ENCODE results near the gene TMEM116. TPM values are rescaled to one million over a fixed set of nuclear protein-coding genes. Genes with fewer than 3 reads are reported as not detected.
A peak's percentile ranks its signal among the peaks of the same experiment; 100 is the strongest.
"Not testable (repeated sequence)": the region's sequence is repeated elsewhere in the genome, so short reads cannot be mapped to it uniquely, and the experiment has no call there.

Gene TMEM116
- total RNA-seq, 2 experiments from 2014 or later, result 10.1 to 10.5 TPM

GRCh38 chr12:111997300-111997699 lies 15.7 kb downstream of the TMEM116 start:
- Mint-ChIP-seq H3K27ac (no peak overlapping the region), H3K4me3 (no peak overlapping the region), H3K27me3 (no peaks in the 10 kb centered on the region), H3K9me3 (no peaks in the 10 kb centered on the region), H3K4me1 (peaks cover 70% of the 10 kb centered on the region), H3K36me3 (no peaks in the 10 kb centered on the region)
- no peak for DNase-seq

GRCh38 chr12:111995782-111996480 lies 17.0 kb downstream of the TMEM116 start:
- Mint-ChIP-seq H3K27ac (no peak overlapping the region), H3K4me1 (peaks cover 67% of the 10 kb centered on the region), H3K27me3 (no peaks in the 10 kb centered on the region), H3K4me3 (no peak overlapping the region), H3K9me3 (no peaks in the 10 kb centered on the region), H3K36me3 (no peaks in the 10 kb centered on the region)
- DNase-seq, result no peak

- H3K27me3 Mint-ChIP-seq, H3K36me3 Mint-ChIP-seq, DNase-seq, H3K9me3 Mint-ChIP-seq: not testable (repeated sequence)
- Mint-ChIP-seq H3K27ac (peak overlapping the region; percentile 81), H3K4me1 (peaks cover 56% of the 10 kb centered on the region), H3K4me3 (peak overlapping the region; percentile 80)
These were observed 18.5 kb downstream of the TMEM116 start for GRCh38 chr12:111994211-111995111.

GRCh38 chr12:111993292-111994150 lies 19.4 kb downstream of the TMEM116 start:
- no peaks in the 10 kb centered on the region for H3K27me3 Mint-ChIP-seq
- H3K36me3 Mint-ChIP-seq, result peaks cover 6% of the 10 kb centered on the region
- no peaks in the 10 kb centered on the region for H3K9me3 Mint-ChIP-seq
- peak overlapping the region; percentile 26 for H3K27ac Mint-ChIP-seq
- H3K4me3 Mint-ChIP-seq, result peak overlapping the region; percentile 80
- peak; percentile 37 for DNase-seq
- H3K4me1 Mint-ChIP-seq, result peaks cover 57% of the 10 kb centered on the region

GRCh38 chr12:111992464-111992863 lies 20.5 kb downstream of the TMEM116 start:
- no peaks in the 10 kb centered on the region for H3K27me3 Mint-ChIP-seq
- H3K9me3 Mint-ChIP-seq, result no peaks in the 10 kb centered on the region
- peaks cover 6% of the 10 kb centered on the region for H3K36me3 Mint-ChIP-seq
- H3K4me3 Mint-ChIP-seq, result peak overlapping the region; percentile 26
- H3K27ac Mint-ChIP-seq, result peak overlapping the region; percentile 76
- H3K4me1 Mint-ChIP-seq, result peaks cover 56% of the 10 kb centered on the region
- DNase-seq, result no peak

- Mint-ChIP-seq H3K4me1 (peaks cover 51% of the 10 kb centered on the region), H3K27ac (peak overlapping the region; percentile 76), H3K36me3 (peaks cover 6% of the 10 kb centered on the region), H3K27me3 (no peaks in the 10 kb centered on the region), H3K4me3 (peak overlapping the region; percentile 26), H3K9me3 (no peaks in the 10 kb centered on the region)
- no peak for DNase-seq
These were observed 21.0 kb downstream of the TMEM116 start for GRCh38 chr12:111991946-111992345.

- Mint-ChIP-seq H3K4me3 (peak overlapping the region; percentile 25), H3K9me3 (no peaks in the 10 kb centered on the region), H3K27me3 (no peaks in the 10 kb centered on the region), H3K36me3 (peaks cover 6% of the 10 kb centered on the region), H3K4me1 (peaks cover 49% of the 10 kb centered on the region), H3K27ac (peak overlapping the region; percentile 76)
- no peak for DNase-seq
These were observed 21.4 kb downstream of the TMEM116 start for GRCh38 chr12:111991535-111991934.

GRCh38 chr12:111984820-111985219 lies 28.1 kb downstream of the TMEM116 start:
- peaks cover 6% of the 10 kb centered on the region for H3K36me3 Mint-ChIP-seq
- peaks cover 3% of the 10 kb centered on the region for H3K4me1 Mint-ChIP-seq
- DNase-seq, result no peak
- no peaks in the 10 kb centered on the region for H3K9me3 Mint-ChIP-seq
- no peak overlapping the region for H3K4me3 Mint-ChIP-seq
- no peaks in the 10 kb centered on the region for H3K27me3 Mint-ChIP-seq
- H3K27ac Mint-ChIP-seq, result no peak overlapping the region

- Mint-ChIP-seq H3K36me3 (peaks cover under 1% of the 10 kb centered on the region), H3K9me3 (no peaks in the 10 kb centered on the region), H3K27ac (no peak overlapping the region), H3K4me3 (no peak overlapping the region), H3K27me3 (no peaks in the 10 kb centered on the region), H3K4me1 (peaks cover 10% of the 10 kb centered on the region)
- no peak for DNase-seq
These were observed 31.0 kb downstream of the TMEM116 start for GRCh38 chr12:111981987-111982386.

GRCh38 chr12:111980598-111980997 lies 32.4 kb downstream of the TMEM116 start:
- H3K4me1 Mint-ChIP-seq, result peaks cover 16% of the 10 kb centered on the region
- no peaks in the 10 kb centered on the region for H3K27me3 Mint-ChIP-seq
- no peaks in the 10 kb centered on the region for H3K9me3 Mint-ChIP-seq
- DNase-seq, result no peak
- no peak overlapping the region for H3K4me3 Mint-ChIP-seq
- peaks cover 2% of the 10 kb centered on the region for H3K36me3 Mint-ChIP-seq
- H3K27ac Mint-ChIP-seq, result no peak overlapping the region

- H3K27ac Mint-ChIP-seq, result no peak overlapping the region
- H3K9me3 Mint-ChIP-seq, result no peaks in the 10 kb centered on the region
- H3K27me3 Mint-ChIP-seq, result no peaks in the 10 kb centered on the region
- no peak for DNase-seq
- H3K4me3 Mint-ChIP-seq, result no peak overlapping the region
- H3K36me3 Mint-ChIP-seq, result peaks cover 2% of the 10 kb centered on the region
- peaks cover 16% of the 10 kb centered on the region for H3K4me1 Mint-ChIP-seq
These were observed 34.4 kb downstream of the TMEM116 start for GRCh38 chr12:111978545-111978944.

GRCh38 chr12:111976860-111977259 lies 36.1 kb downstream of the TMEM116 start:
- Mint-ChIP-seq H3K4me3 (no peak overlapping the region), H3K9me3 (no peaks in the 10 kb centered on the region), H3K27ac (no peak overlapping the region), H3K4me1 (peaks cover 16% of the 10 kb centered on the region), H3K36me3 (peaks cover 2% of the 10 kb centered on the region), H3K27me3 (no peaks in the 10 kb centered on the region)
- DNase-seq, result no peak

GRCh38 chr12:111976291-111976690 lies 36.7 kb downstream of the TMEM116 start:
- Mint-ChIP-seq H3K27me3 (no peaks in the 10 kb centered on the region), H3K9me3 (no peaks in the 10 kb centered on the region), H3K4me1 (peaks cover 16% of the 10 kb centered on the region), H3K27ac (no peak overlapping the region), H3K4me3 (no peak overlapping the region), H3K36me3 (peaks cover 2% of the 10 kb centered on the region)
- DNase-seq, result no peak

GRCh38 chr12:111975161-111975931 lies 37.6 kb downstream of the TMEM116 start:
- H3K27me3 Mint-ChIP-seq, result no peaks in the 10 kb centered on the region
- H3K9me3 Mint-ChIP-seq, result peaks cover 4% of the 10 kb centered on the region
- H3K4me3 Mint-ChIP-seq, result no peak overlapping the region
- no peak for DNase-seq
- H3K4me1 Mint-ChIP-seq, result peaks cover 16% of the 10 kb centered on the region
- H3K36me3 Mint-ChIP-seq, result peaks cover 5% of the 10 kb centered on the region
- no peak overlapping the region for H3K27ac Mint-ChIP-seq
